ENCODE data around the gene ARHGEF3.

Gene ARHGEF3

GRCh38 chr3:56787258-56787775 is 14.4 kb downstream of the ARHGEF3 start:
- CTCF ChIA-PET, result interaction anchor here (2.0 to 7.7 kb wide), 3 partner anchors 11 to 202 kb away, joined by 8 to 87 read pairs (median 65); partner anchors contain the start of gene ARHGEF3
- TF ChIP-seq CTCF (IDR thresholded peaks at IDR 0.05; ENCODE audit: insufficient read depth, low read length, missing control alignments), result no peak
- no peak overlapping the region for H3K4me3 ChIP-seq (ENCODE audit: low read depth, low read length)
- POLR2A ChIA-PET, result no interaction called here
- DNase-seq (ENCODE audit: low read depth, low spot score), result no peak

- DNase-seq (ENCODE audit: low read depth, low spot score), result no peak
Observed at GRCh38 chr3:56785499-56785898, 16.2 kb downstream of the ARHGEF3 start.

GRCh38 chr3:56784448-56785001 is 17.2 kb downstream of the ARHGEF3 start:
- ChIA-PET CTCF (interaction anchor here (0.8 to 7.7 kb wide), 5 partner anchors 14 to 211 kb away, joined by 3 to 87 read pairs (median 4); partner anchors contain the start of gene ARHGEF3), POLR2A (no interaction called here)
- H3K4me3 ChIP-seq (ENCODE audit: low read depth, low read length), result no peak overlapping the region
- DNase-seq (ENCODE audit: low read depth, low spot score), result no peak
- TF ChIP-seq CTCF (IDR thresholded peaks at IDR 0.05; ENCODE audit: insufficient read depth, low read length, missing control alignments), result no peak

More at GRCh38 chr3:56785499-56785898, 16.2 kb downstream of the ARHGEF3 start:
- ChIA-PET CTCF (interaction anchor here (1.3 to 7.7 kb wide), 4 partner anchors 13 to 203 kb away, joined by 3 to 87 read pairs (median 4); partner anchors contain the start of gene ARHGEF3), POLR2A (no interaction called here)
- no peak for TF ChIP-seq CTCF (IDR thresholded peaks at IDR 0.05; ENCODE audit: insufficient read depth, low read length, missing control alignments)
- no peak overlapping the region for H3K4me3 ChIP-seq (ENCODE audit: low read depth, low read length)

GRCh38 chr3:56783644-56784447 is 17.9 kb downstream of the ARHGEF3 start:
- H3K4me3 ChIP-seq (ENCODE audit: low read depth, low read length), result no peak overlapping the region
- peak; percentile 28 for DNase-seq (ENCODE audit: low read depth, low spot score)
- ChIA-PET POLR2A (no interaction called here), CTCF (interaction anchor here (0.8 to 7.7 kb wide), 4 partner anchors 15 to 212 kb away, joined by 3 to 87 read pairs (median 4); partner anchors contain the start of gene ARHGEF3)
- no peak for TF ChIP-seq CTCF (IDR thresholded peaks at IDR 0.05; ENCODE audit: insufficient read depth, low read length, missing control alignments)

GRCh38 chr3:56782906-56783305 is 18.8 kb downstream of the ARHGEF3 start:
- no peak for TF ChIP-seq CTCF (IDR thresholded peaks at IDR 0.05; ENCODE audit: insufficient read depth, low read length, missing control alignments)
- POLR2A ChIA-PET, result no interaction called here
- DNase-seq (ENCODE audit: low read depth, low spot score), result no peak
- CTCF ChIA-PET, result interaction anchor here (1.5 to 7.7 kb wide), 3 partner anchors 16 to 213 kb away, joined by 3 to 87 read pairs (median 4); partner anchors contain the start of gene ARHGEF3
- H3K4me3 ChIP-seq (ENCODE audit: low read depth, low read length), result no peak overlapping the region

- ChIA-PET POLR2A (no interaction called here), CTCF (interaction anchor here (1.5 to 7.7 kb wide), 3 partner anchors 16 to 213 kb away, joined by 3 to 87 read pairs (median 4); partner anchors contain the start of gene ARHGEF3)
- no peak overlapping the region for H3K4me3 ChIP-seq (ENCODE audit: low read depth, low read length)
- DNase-seq (ENCODE audit: low read depth, low spot score), result no peak
- TF ChIP-seq CTCF (IDR thresholded peaks at IDR 0.05; ENCODE audit: insufficient read depth, low read length, missing control alignments), result no peak
Observed at GRCh38 chr3:56782215-56782614, 19.5 kb downstream of the ARHGEF3 start.

All from AG04449 (cell line).